ENCODE results near the gene GSE1.

Gene GSE1

GRCh38 chr16:85622683-85623082 lies 9.6 kb downstream of the GSE1 start:
- DNase-seq, result no peak

GRCh38 chr16:85623250-85623649 lies 10.1 kb downstream of the GSE1 start:
- DNase-seq, result no peak

DNA sequence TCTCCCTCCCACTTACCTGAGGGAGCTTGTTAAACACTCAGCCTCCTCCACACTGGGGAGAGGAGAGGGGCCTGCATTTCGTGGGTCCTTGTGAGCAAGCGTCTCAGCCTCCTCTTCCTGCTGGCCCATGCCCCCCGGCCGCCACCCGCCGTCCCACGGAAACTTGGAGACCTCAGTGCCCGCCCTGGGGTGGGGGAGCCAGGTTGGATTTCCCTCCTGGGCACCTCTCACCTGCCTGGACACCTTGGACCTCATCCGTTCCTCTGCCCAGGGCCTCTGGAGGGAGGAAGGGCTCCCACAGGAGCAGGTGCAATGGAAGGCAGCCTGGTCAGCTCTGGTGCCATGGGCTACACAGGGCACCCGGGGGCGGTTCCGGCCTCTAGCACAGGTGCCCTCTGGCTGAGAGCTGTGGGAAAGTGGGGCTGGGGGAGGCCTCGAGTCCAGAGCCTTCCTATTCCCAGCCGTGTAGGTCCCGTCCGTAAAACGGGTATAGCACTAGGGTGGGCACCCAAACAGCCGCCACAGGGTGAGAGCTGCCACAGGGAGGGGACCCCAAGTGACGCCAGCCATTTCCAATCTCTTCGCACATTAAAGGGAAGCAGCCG lies 11.0 kb downstream of the GSE1 start:
- no peak for DNase-seq

GRCh38 chr16:85624646-85625045 lies 11.5 kb downstream of the GSE1 start:
- no peak for DNase-seq

DNA sequence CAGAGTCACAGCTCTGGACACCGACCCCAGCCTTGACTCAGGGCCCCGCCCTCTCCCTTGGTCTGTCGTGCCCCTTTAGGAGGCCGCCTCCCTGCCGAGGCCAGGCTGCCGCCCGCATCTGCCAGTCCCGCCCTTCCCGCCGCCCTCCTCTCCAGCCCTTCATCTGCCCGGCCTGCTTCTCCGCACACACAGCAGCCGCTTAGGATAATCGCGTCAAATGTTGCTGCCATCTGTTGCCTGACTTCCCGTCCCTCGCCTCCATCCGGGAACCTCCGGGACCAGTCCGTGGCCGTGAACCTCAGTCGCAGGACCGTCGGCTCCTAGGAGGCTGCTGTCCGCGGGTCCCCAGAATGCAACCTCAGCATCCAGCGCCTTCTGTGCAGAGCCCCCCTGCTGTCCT lies 11.9 kb downstream of the GSE1 start:
- no peak for DNase-seq

- no peak for DNase-seq
These were observed 12.5 kb downstream of the GSE1 start for GRCh38 chr16:85625485-85626117.

DNA sequence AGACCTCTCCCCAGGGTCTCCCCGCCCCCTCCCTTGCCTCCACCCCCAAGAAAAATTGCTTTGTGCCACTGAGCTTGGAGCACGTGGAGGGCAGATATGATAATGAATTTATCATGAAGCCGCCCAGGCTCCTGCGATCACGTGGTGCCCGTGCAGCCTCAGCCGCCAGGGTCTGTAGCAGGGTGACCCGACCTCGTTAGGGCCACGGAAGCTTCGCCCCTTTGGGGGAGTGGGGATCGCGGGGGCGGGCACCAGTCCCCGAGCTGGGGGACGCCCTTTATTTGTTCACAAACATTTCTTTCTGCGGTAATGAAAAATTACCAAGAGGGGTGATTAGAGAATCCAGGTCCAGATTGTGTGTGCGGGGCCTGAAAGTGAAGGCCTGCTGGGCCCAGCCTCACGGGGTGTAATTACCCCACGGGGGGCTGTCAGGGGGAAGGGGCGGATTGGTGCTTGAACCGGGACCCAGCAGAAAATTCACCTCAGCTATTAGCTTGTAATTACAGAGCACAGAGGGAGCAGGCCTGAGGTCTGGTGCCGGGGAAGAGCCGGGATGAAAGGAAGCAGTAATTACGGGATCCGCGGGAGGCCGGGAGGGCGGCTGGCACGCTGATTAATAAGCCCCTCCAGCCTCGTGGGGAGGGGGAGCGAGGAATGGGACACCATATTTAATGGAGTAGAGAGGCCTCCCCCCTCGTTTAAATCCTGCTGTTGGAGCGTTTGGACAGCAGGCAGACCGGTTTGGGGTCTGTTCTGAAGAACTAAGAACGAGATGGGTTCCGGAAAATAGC lies 13.3 kb downstream of the GSE1 start:
- DNase-seq, result no peak

DNA sequence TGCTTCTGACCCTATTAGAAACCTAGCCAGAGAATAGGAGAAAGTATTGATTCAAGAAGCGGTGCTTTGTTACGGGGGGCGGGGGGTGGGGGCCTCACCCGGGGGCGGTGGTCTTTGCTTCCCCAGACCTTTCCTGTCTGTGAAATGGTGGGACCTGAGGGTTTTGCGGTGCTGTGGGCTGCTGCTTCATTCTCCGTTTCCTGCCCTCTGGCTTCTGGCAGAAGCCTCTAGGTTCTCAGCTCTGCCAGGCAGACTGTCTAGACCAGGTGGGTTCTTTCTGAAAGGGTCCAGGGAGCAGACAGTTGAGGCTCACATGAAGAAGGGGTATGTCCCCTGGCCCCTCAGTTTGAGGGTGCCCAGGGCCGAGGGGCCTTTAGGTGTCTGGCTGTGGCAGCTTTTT lies 14.0 kb downstream of the GSE1 start:
- DNase-seq, result no peak

- no peak for DNase-seq
These were observed 14.6 kb downstream of the GSE1 start for GRCh38 chr16:85627526-85628264.

GRCh38 chr16:85628265-85628556 lies 15.1 kb downstream of the GSE1 start:
- no peak for DNase-seq

- DNase-seq, result no peak
These were observed 15.5 kb downstream of the GSE1 start for GRCh38 chr16:85628645-85629044.

GRCh38 chr16:85629326-85629725 lies 16.2 kb downstream of the GSE1 start:
- DNase-seq, result no peak

GRCh38 chr16:85629853-85630252 lies 16.7 kb downstream of the GSE1 start:
- no peak for DNase-seq

DNA sequence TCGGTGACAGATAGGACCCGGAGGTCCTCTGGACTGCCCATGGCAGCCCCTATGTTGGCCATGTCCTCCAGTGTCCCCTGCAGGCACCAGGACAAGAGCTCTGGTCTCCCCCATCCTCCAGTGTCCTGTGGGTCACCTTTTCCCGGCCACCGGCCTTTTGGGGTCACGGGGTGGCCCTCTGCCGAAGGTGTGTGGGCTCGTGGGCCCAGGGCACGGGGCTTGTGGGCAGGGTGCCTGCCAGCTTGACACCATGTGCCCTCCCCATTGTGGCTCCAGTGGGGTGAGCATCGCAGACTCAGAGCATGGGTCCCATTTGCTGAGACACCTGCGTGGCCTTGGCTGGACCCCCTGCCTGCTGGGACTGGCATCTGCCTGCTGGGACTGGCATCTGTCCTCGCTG lies 18.1 kb downstream of the GSE1 start:
- DNase-seq, result no peak

- DNase-seq, result no peak
These were observed 18.8 kb downstream of the GSE1 start for GRCh38 chr16:85631802-85632393.

- DNase-seq, result no peak
These were observed 19.8 kb downstream of the GSE1 start for GRCh38 chr16:85632709-85633437.

DNA sequence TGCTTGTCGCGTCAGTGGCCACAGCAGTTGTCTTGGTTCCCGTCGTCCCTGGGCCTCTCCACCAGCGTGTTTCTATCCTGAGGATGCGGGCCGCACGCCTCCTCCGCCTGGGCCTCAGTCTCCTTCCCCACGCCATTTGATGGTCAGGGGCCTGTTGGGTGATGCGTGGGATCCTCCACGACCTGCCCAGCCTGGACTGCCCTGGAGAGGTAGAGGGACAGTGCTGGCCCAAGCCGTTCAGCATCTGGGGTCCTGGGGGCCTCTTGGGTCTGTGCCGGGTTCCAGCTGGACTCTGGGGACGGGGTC lies 20.3 kb downstream of the GSE1 start:
- DNase-seq, result no peak

DNA sequence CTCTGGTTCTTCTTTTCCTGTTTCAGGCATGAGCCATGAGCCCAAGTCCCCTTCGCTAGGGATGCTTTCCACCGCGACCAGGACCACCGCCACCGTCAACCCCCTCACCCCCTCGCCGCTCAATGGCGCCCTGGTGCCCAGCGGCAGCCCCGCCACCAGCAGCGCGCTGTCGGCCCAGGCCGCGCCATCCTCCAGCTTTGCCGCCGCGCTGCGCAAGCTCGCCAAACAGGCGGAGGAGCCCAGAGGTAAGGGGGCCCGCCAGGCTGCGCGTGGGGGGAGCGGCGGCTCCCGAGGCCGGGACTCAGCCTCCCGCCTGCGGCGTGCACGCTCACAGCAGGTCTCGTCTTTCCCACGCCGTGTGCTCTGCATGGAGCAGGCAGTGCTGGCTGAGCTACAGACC lies 20.8 kb downstream of the GSE1 start:
- DNase-seq, result no peak

DNA sequence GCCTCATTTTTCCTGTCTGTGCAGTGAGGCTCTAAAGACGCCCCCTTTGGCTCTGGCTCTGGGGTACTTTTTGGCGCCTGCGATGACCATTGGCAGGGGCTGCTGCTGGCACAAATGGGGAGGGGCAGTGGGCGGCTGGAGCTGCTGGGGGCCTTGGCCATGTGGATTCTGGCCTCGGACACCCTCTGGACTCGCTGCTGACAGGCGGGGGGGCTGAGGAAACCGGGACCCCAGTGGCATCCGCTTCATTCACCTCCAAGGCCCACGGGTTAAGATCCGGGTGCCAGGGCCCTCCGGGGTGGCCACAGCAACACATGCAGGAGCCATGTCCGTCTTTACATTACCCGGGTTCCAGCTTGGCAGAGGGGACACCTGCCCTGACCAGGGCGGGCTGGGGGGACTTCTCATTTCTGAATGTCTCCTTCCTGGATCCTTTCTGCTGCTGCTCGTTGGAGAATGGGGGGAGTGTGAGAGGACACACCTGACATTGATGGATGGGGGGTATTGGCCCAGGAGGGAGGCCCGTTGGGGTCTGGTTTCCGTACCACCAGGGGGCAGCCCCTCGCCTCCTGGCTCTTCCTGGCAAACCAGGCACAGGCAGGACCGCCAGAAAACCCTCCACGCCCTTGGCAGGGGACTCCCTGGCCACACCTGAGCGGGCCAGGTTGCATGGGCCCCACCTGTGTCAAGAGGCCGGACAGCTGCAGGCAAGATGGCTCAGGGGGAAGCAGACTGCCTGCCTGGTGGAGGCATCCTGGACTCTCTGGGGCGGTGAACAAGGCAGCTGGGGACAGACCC lies 21.8 kb downstream of the GSE1 start:
- DNase-seq, result no peak

GRCh38 chr16:85635545-85636140 lies 22.5 kb downstream of the GSE1 start:
- DNase-seq, result no peak

DNA sequence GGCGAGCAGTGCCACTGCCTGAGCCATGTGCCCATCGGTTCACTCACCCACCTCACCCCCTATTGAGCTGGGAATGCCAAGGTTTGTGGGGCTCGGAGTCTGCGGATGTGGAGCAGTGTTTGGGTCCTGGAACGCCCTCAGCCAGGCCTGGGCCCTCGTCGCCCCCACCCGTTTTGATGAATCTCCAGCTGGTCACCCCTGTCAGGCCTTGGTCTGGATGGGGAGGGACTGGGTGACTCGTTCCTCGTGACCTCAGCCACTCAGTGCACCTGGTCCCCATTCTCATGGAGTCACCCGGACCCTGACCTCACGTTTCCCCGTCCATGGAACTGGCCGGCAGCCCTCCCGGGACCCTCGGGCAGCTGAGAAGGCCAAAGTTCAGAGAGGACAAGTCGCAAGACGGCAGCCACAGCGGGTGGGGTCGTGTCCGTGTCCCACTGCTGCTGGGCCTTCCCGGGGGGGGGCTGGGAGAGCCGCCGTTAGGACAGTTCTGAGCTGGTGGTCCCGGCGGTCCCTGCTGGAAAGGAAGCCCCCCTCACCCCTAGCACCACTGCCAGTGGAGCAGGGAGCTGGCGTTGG lies 23.2 kb downstream of the GSE1 start:
- DNase-seq, result no peak
